Inflammatory macrophage treated with lipopolysaccharide for 4 hours (primary cell): Measurements from ENCODE around the gene ADISSP.

ENCODE experiments used
- DNase-seq: peaks from one replicate; pipeline ENCODE4 v3.0.0-alpha.2; 2020

ADISSP gene

DNA sequence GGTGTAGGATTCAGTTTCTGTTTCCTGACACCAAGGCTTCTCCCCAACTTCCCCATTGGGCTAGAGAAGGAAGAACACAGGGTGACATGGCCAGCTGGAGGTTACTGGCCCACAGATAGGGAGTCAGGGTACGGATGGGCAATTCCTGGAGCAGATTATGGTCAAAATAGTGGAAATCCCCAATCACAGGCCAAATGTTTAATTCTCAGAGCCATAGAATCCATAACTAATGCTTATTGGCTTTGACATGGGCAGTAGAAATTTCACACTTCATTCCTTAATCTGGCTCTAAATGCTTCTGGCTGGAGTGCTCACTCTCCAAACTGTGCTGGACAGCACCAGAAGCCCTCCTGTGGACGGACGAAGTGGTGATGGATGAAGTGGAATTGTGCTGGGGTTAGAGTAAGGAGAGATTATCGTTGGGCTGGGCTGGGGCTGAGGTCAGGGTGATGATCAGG lies 56.0 kb downstream of the ADISSP start:
- peak; percentile 91 for DNase-seq

DNA sequence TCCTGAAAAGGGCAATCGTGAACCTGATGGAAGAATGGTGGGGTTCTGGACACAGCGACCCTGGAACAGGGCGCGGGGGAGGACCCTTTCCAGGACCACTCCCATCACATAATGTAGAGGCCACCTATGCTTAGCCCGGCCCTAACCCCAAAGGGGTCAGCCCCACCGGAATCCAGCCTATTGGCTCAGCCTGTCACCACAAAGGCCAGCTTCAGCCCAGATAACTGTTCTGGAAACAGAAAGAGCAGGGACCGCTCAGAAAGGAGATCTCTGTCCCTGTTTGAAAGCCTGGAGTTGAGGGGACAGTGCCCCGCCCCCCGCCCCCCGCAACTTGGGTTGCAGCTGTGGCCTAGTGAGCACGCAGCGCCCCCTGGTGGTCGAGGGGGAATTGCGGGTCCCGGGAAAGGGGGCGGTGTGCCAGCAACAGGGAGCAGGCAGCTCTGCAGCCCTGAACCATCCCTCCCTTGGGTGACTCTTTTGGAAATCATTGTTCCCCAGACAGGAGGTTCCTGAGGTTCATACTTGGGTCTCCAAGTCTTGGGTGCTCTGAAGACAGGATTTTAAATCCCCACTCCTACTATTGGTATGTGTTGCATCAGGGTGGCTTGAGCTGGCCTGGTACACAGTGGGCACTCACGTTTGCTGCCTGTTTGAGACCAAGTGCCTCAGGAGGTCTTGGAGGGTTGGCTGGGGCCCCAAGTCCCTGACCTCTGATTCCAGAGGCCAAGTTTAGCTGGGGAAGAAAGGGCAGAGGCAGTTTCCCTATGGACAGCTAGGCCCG lies 56.7 kb downstream of the ADISSP start:
- peak; percentile 65 for DNase-seq

DNA sequence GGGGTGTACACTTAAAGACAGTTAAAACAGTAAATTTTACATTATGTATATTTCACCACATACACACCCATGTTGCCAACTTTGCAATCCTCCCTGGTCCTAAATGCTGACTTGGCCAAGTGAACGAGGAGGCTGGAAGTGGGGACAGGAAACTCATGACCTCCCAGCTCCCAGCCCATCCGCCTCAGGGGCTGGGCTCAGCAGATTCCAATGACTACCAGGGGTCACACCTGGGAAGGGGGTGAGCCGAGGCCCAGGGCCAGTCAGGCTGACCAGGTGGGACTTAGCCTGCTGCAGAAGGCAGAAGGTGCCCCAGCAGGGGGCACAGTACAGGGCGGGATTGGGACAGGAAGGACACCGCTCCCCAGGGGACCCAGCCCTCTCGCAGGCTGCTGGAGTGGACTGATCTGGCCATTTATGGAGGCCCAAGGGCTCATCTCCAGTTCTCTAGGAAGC lies 57.5 kb downstream of the ADISSP start:
- DNase-seq, result peak; percentile 29

DNA sequence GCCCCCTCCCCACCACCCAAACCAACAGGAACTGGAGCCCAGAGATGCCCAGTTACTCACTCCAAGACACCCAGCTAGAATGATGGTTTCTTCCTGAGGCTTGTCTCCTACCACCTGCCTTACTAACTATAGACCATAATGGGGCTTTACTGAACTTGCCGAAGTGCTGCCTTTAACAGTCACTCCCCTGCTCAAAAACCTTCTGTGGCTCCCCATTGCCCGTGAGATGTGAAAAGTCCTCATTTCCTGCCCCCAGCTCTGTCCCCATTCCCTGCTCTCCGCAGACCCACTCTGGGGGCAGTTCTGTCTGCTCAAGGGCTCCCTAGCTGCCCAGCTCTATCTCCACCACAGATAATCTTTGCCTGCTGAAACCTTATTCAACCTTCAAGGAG lies 60.0 kb downstream of the ADISSP start:
- no peak for DNase-seq

DNA sequence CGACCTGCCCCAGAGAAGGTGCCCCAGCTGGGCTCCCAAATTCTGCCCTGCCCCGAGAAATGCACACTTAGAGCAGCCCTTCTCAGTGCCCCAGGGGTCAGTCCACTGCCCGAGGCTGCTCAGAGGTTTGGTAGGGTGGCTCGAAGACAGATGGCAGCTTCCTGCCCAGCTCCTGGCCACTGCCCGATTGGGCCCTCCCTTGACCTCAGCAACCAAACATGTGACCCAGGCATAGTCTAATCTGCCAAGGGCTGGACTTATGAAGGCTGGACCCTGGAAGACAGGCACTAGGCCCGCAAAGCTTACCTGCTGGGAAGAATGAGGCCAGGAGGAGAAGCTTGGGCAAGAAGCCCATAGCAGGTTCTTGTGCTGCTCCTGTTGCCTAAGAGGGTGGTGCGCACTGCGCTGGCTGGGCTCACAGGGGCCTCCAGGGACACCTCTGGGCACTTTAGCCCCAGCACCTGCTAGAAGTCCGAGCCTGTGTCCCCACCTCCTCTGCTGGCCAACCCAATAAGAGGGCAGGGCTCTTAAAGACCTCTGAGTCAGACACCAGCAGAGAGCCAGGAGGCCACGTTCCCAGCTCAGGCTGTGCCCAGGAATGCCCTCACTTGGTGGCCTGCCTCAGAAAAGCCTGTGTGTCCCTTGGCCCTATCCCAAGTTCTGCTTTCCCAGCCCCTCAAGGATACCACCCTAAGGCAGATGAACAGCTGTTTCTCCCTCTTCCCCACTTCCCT lies 60.6 kb downstream of the ADISSP start:
- no peak for DNase-seq

DNA sequence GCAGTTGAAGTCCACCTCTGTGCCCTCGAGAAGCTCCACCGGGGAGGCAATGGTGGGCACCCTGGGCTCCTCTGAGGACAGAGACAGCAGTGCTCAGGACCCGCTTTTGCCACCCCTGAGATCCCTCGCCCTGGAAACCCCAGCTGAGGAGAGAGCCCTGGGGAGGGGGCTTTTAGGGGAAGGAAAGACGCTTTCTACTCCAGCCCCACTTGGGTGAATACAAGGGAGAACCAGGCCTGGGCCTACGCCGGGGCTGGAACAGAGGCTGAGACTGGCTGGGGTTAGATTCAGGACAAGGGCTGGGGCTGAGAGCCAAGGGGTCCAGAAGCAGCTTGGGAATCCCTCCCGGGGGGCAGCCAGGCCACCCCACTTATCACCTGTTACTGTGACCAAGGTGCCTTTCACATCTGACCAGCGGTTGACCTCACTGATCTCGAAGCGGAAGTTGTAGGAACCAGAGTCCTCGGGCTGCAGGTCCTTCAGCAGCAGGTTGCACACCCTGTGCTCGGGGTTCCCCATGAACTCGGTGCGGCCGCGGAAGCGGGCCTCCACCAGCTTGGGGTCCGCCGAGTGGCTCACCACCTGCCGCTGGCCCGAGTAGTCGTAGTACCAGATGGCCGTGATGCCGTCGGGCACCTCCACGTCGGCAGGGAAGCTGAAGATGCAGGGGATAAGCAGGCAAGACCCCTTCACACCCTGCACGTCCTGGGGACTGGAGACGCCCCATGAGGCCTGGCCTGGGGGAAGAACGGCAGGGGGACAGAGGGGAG lies 61.4 kb downstream of the ADISSP start:
- no peak for DNase-seq

DNA sequence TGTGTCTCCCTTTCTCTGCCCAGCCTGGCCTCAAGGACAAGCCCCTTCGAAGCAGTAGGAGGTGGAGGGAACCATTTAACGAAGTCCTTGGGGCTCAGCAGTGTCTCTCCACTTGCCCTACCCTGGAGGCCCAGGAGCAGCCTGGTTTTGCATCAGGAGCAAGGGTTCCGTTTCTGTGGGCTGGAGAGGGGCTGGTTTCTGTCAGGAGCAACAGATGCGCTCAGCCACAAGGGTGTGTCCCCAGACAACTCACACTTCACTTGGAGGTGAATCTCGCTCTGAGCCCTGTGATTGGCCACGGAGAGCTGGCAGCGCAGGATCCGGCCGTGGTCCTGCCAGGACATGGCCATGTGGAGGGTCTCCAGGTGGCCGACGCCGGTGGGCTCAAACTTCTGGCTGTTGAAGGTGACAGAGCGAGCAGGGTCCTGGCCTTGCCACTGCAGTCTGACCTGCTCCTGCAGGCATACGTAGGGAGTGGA lies 62.0 kb downstream of the ADISSP start:
- DNase-seq, result no peak

DNA sequence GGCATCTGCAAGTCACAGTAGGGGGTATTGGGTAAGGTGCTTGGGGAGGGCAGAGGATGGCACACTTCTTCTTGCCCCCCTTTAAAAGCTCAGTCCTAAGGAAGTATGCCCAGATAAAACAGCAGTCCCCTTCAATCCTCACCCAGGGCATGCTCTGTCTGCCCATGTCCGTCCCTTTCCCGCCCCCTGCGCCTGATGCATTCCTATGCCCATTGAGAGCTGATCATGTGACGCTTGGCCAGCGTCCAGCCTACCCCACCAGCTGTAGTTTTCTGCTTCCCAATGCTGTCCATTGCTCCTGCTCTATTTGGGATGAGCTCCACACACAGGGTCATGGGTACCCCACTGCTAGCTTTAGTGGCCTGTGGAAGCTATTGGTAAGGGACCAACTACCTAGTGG lies 63.5 kb downstream of the ADISSP start:
- DNase-seq, result no peak
